H1 (cell line): ENCODE results near the gene TAS2R41. TPM values are rescaled to one million over a fixed set of nuclear protein-coding genes. Genes with fewer than 3 reads are reported as not detected.

ENCODE experiments used
- CTCF ChIA-PET: fragments of 300-600 bp; sonication (Branson Sonifier 250); formaldehyde crosslinking; loops from one replicate; lab custom pipeline; 2021; ENCODE audit not compliant: partially characterized antibody; lab: Charles Lee
- POLR2A ChIA-PET: fragments of 300-600 bp; sonication (Branson Sonifier 250); formaldehyde crosslinking; loops from one replicate; lab custom pipeline; 2021; ENCODE audit warnings: inconsistent platforms; ENCODE audit not compliant: partially characterized antibody; lab: Charles Lee
- DNase-seq, 2 experiments: peaks; one replicate each; pipeline versions ENCODE4 v3.0.0 to v3.0.0-alpha.2; 2010 to 2022; ENCODE audit warnings: low spot score in 2 of 2, low read depth in 1 of 2, mixed read lengths in 1 of 2
- FAIRE-seq: peaks from 2 replicates; lab custom pipeline; 2011; peaks lifted over from hg19 to GRCh38; lab: Jason Lieb, UNC
- H2AFZ ChIP-seq: 2 replicates; pipeline ENCODE4 v1.8.1; 2012; ENCODE audit warnings: low read length, inconsistent platforms
- H2AK5ac ChIP-seq: 2 replicates; pipeline ENCODE4 v1.6.1; 2013; ENCODE audit warnings: low read depth, low read length
- H2BK120ac ChIP-seq: replicated peaks from 2 replicates; pipeline ENCODE3; 2013; ENCODE audit warnings: low read depth, low read length, inconsistent platforms
- H2BK12ac ChIP-seq: 2 replicates; pipeline ENCODE4 v1.6.1; 2013; ENCODE audit warnings: low read depth, low read length
- H2BK15ac ChIP-seq: 2 replicates; pipeline ENCODE4 v1.6.1; 2013; ENCODE audit warnings: low read length
- H2BK20ac ChIP-seq: 2 replicates; pipeline ENCODE4 v1.6.1; 2013; ENCODE audit warnings: low read length
- H2BK5ac ChIP-seq: 2 replicates; pipeline ENCODE4 v1.6.1; 2013; ENCODE audit warnings: low read depth, low read length
- H3K14ac ChIP-seq: 2 replicates; pipeline ENCODE4 v1.6.1; 2013; ENCODE audit warnings: inconsistent platforms; ENCODE audit not compliant: insufficient read length
- H3K18ac ChIP-seq: 2 replicates; pipeline ENCODE4 v1.6.1; 2013; ENCODE audit warnings: low read length; ENCODE audit errors: extremely low read depth
- H3K23ac ChIP-seq: 2 replicates; pipeline ENCODE4 v1.6.1; 2013; ENCODE audit warnings: inconsistent platforms; ENCODE audit not compliant: insufficient read length
- H3K23me2 ChIP-seq: 2 replicates; pipeline ENCODE4 v1.6.1; 2013; ENCODE audit warnings: low read depth, low read length
- H3K27ac ChIP-seq: 2 replicates; pipeline ENCODE4 v1.6.1; 2011; ENCODE audit warnings: low read depth, low read length, inconsistent platforms
- H3K27me3 ChIP-seq, 4 experiments: replicated peaks in 1 of 4; 1 replicate in 1 of 4; 2 replicates in 3 of 4; pipeline versions ENCODE4 v1.6.1 to v1.8.1; 2011 to 2013; ENCODE audit warnings: low read length in 3 of 4, mild to moderate bottlenecking in 3 of 4, inconsistent platforms in 2 of 4, mixed read lengths in 2 of 4, moderate library complexity in 1 of 4; ENCODE audit not compliant: control insufficient read depth in 3 of 4, insufficient read depth in 3 of 4; ENCODE audit errors: extremely low read depth in 1 of 4
- H3K36me3 ChIP-seq, 4 experiments: 2 replicates each; pipeline versions ENCODE4 v1.6.1 to v1.8.1; 2011 to 2013; ENCODE audit warnings: mild to moderate bottlenecking in 4 of 4, low read length in 3 of 4, moderate library complexity in 2 of 4, control low read depth in 1 of 4, inconsistent platforms in 1 of 4; ENCODE audit not compliant: insufficient read depth in 4 of 4, control insufficient read depth in 2 of 4
- H3K4ac ChIP-seq: replicated peaks from 2 replicates; pipeline ENCODE3; 2013; ENCODE audit warnings: low read length, low read depth, mixed read lengths, inconsistent platforms; ENCODE audit not compliant: insufficient read length
- H3K4me1 ChIP-seq, 4 experiments: replicated peaks in 1 of 4; 1 replicate in 1 of 4; 2 replicates in 3 of 4; pipeline versions ENCODE4 v1.6.1 to v1.8.1; 2011 to 2013; ENCODE audit warnings: low read length in 3 of 4, inconsistent platforms in 2 of 4, mixed read lengths in 1 of 4; ENCODE audit not compliant: insufficient read depth in 4 of 4, control insufficient read depth in 3 of 4
- H3K4me2 ChIP-seq, 2 experiments: 2 replicates each; pipeline versions ENCODE4 v1.6.1 to v1.8.1; 2011 to 2013; ENCODE audit warnings: low read depth in 2 of 2, low read length in 2 of 2, control low read depth in 1 of 2, inconsistent platforms in 1 of 2, mild to moderate bottlenecking in 1 of 2; ENCODE audit not compliant: insufficient read depth in 1 of 2
- H3K4me3 ChIP-seq, 4 experiments: fragments of 200-600, 300-600 bp in 1 of 4; sonication (generic), shearing (Covaris generic), sonication (Bioruptor Twin) in 1 of 4; 2 replicates each; pipeline versions ENCODE4 v1.5.1 to v1.8.1; 2011 to 2016; ENCODE audit warnings: low read length in 4 of 4, low read depth in 3 of 4, control low read depth in 2 of 4, inconsistent platforms in 2 of 4, mild to moderate bottlenecking in 2 of 4, mixed read lengths in 1 of 4, moderate library complexity in 1 of 4; ENCODE audit not compliant: insufficient read depth in 2 of 4; ENCODE audit errors: extremely low read depth in 1 of 4
- H3K56ac ChIP-seq: replicated peaks from 2 replicates; pipeline ENCODE3; 2013; ENCODE audit warnings: low read depth, mild to moderate bottlenecking, mixed read lengths, low read length, inconsistent platforms; ENCODE audit not compliant: insufficient read length
- H3K79me1 ChIP-seq: 2 replicates; pipeline ENCODE4 v1.6.1; 2013; ENCODE audit warnings: low read depth, low read length, control low read depth
- H3K79me2 ChIP-seq, 2 experiments: 2 replicates each; pipeline versions ENCODE4 v1.6.1 to v1.8.1; 2012 to 2013; ENCODE audit warnings: low read length in 2 of 2, mild to moderate bottlenecking in 2 of 2, inconsistent platforms in 1 of 2; ENCODE audit not compliant: insufficient read depth in 2 of 2, control insufficient read depth in 1 of 2
- H3K9ac ChIP-seq, 4 experiments: replicated peaks in 1 of 4; 1 replicate in 1 of 4; 2 replicates in 3 of 4; pipeline versions ENCODE4 v1.6.1 to v1.8.1; 2011 to 2013; ENCODE audit warnings: low read depth in 3 of 4, low read length in 3 of 4, control low read depth in 2 of 4, mild to moderate bottlenecking in 2 of 4, moderate library complexity in 2 of 4, inconsistent platforms in 1 of 4; ENCODE audit errors: extremely low read depth in 1 of 4
- H3K9me3 ChIP-seq, 2 experiments: 2 replicates each; pipeline versions ENCODE4 v1.6.1 to v1.8.1; 2012 to 2013; ENCODE audit warnings: mild to moderate bottlenecking in 2 of 2, moderate library complexity in 2 of 2, control low read depth in 1 of 2, inconsistent platforms in 1 of 2, low read depth in 1 of 2, low read length in 1 of 2, mixed read lengths in 1 of 2; ENCODE audit not compliant: insufficient read depth in 2 of 2
- H4K20me1 ChIP-seq, 2 experiments: replicated peaks in 1 of 2; 2 replicates each; pipeline versions ENCODE3 to v1.8.1; 2011 to 2013; ENCODE audit warnings: inconsistent platforms in 2 of 2, low read length in 2 of 2, mild to moderate bottlenecking in 1 of 2; ENCODE audit not compliant: insufficient read depth in 2 of 2, control insufficient read depth in 1 of 2
- H4K5ac ChIP-seq: 2 replicates; pipeline ENCODE4 v1.6.1; 2013; ENCODE audit warnings: low read length, low read depth, mixed read lengths, inconsistent platforms; ENCODE audit not compliant: insufficient read length
- H4K8ac ChIP-seq: 2 replicates; pipeline ENCODE4 v1.8.0; 2013; ENCODE audit warnings: mild to moderate bottlenecking, moderate library complexity, low read length, inconsistent platforms; ENCODE audit not compliant: insufficient read depth; ENCODE audit errors: extremely low read depth
- H4K91ac ChIP-seq: replicated peaks from 2 replicates; pipeline ENCODE3; 2013; ENCODE audit warnings: low read length, mixed read lengths, inconsistent platforms; ENCODE audit not compliant: insufficient read length
- ASH2L ChIP-seq: fragments of 200-600, 300-600 bp; sonication (generic); IDR thresholded peaks from one replicate; pipeline ENCODE4 v1.7.1; 2017; ENCODE audit warnings: low read length
- BRCA1 ChIP-seq: IDR thresholded peaks from 2 replicates; pipeline ENCODE4 v1.6.1; 2012; ENCODE audit warnings: low read depth, low read length, improper control_type of control experiment
- CBX5 ChIP-seq: fragments of 300-800, 300-1000 bp; sonication (generic); IDR thresholded peaks from 2 replicates; pipeline ENCODE4 v1.7.1; 2016; ENCODE audit warnings: antibody characterized with exemption, low read length, low read depth
- CHD1 ChIP-seq: IDR thresholded peaks from 2 replicates; pipeline ENCODE4 v1.6.1; 2012; ENCODE audit warnings: low read depth, low read length, improper control_type of control experiment
- EP300 ChIP-seq, 2 experiments: IDR thresholded peaks; 1 replicate in 1 of 2; 2 replicates in 1 of 2; pipeline ENCODE4 v1.6.1; 2011 to 2012; ENCODE audit warnings: low read depth in 2 of 2, low read length in 2 of 2, mild to moderate bottlenecking in 2 of 2, borderline replicate concordance in 1 of 2, inconsistent platforms in 1 of 2, moderate library complexity in 1 of 2
- FOSL1 ChIP-seq: IDR thresholded peaks from 2 replicates; pipeline ENCODE4 v1.6.1; 2011; ENCODE audit warnings: mild to moderate bottlenecking, low read depth, low read length, moderate library complexity; ENCODE audit not compliant: insufficient read depth
- HDAC2 ChIP-seq, 2 experiments: fragments of 300-600 bp in 1 of 2; sonication (generic) in 1 of 2; IDR thresholded peaks; 2 replicates each; pipeline ENCODE4 v1.6.1; 2011 to 2012; ENCODE audit warnings: low read depth in 2 of 2, low read length in 2 of 2, mild to moderate bottlenecking in 2 of 2, moderate library complexity in 2 of 2, borderline replicate concordance in 1 of 2, inconsistent platforms in 1 of 2
- MAFK ChIP-seq: IDR thresholded peaks from 2 replicates; pipeline ENCODE4 v1.6.1; 2012; ENCODE audit warnings: low read depth, mild to moderate bottlenecking, improper control_type of control experiment, low read length
- PHF8 ChIP-seq: fragments of 200-600 bp; sonication (generic); conservative IDR thresholded peaks from 2 replicates; pipeline ENCODE4 v1.7.1; 2012; ENCODE audit warnings: low read depth, mild to moderate bottlenecking, inconsistent platforms, low read length, moderate library complexity
- SAP30 ChIP-seq: fragments of 300-600 bp; sonication (generic); IDR thresholded peaks from 2 replicates; pipeline ENCODE4 v1.7.1; 2012; ENCODE audit warnings: low read length, moderate library complexity, mild to moderate bottlenecking, inconsistent platforms; ENCODE audit not compliant: insufficient read depth, insufficient replicate concordance
- SP2 ChIP-seq: IDR thresholded peaks from 2 replicates; pipeline ENCODE4 v1.6.1; 2012; ENCODE audit warnings: mild to moderate bottlenecking, low read length, inconsistent platforms
- SRF ChIP-seq: IDR thresholded peaks from 2 replicates; pipeline ENCODE4 v1.6.1; 2011; ENCODE audit warnings: mild to moderate bottlenecking, low read depth, low read length, moderate library complexity
- TAF1 ChIP-seq: IDR thresholded peaks from 2 replicates; pipeline ENCODE4 v1.6.1; 2011; ENCODE audit warnings: mild to moderate bottlenecking, low read depth, low read length
- polyA plus RNA-seq, 7 experiments: library from polyadenylated mRNA; depleted of rRNA in 3 of 7; stranded (reverse) in 5 of 7; unstranded in 2 of 7; fragments of >200 nt in 5 of 7; fragments of 200-250 nt in 2 of 7; gene quantifications; 1 replicate in 5 of 7; 2 replicates in 1 of 7; 4 replicates in 1 of 7; pipeline versions ENCODE4 v1.2.1 to v1.2.3, GENCODE V29; 2011 to 2013; ENCODE audit warnings: missing spikeins in 2 of 7, mixed read lengths in 2 of 7
- total RNA-seq: library from RNA; stranded (reverse); fragmentation: NEBNext Ultra II Directional; extraction: Animal tissue kit (Norgen Biotek cat#: 25700); gene quantifications from 2 replicates; pipeline ENCODE4 v1.2.1, GENCODE V29; 2021
- TF ChIP-seq, protein P1 (sequence below): IDR thresholded peaks from 2 replicates; pipeline ENCODE4 v1.6.1; 2012; ENCODE audit warnings: low read length, inconsistent platforms

Gene TAS2R41
- total and polyA plus RNA-seq, 2 of the 8 experiments (the other 6 are each of a cell fraction or from before 2014, with no cell fraction given): 0.12 TPM; not detected in 1

DNA sequence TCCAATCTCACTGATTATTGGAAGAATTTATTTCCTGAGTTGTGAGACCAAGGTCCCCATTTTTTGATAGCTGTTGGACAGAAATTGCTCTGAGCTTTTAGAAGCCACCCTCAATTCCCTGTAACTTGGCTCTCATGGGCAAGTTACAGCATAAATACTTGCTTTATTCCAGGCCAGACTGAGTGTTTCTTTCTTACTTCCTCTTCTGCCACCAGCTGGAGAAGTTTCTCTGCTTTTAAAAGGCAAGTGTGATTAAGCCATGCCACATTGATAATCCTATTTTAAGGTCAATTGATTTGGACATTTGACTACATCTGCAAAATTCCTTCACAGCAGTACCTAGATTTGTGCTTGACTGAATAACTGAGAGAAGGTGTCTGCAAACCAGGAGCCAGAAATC, 14.1 kb upstream of the TAS2R41 start:
- Histone ChIP-seq H2BK5ac (no peak overlapping the region), H2BK12ac (no peak overlapping the region), H2BK20ac (no peak overlapping the region), H3K56ac (no peak overlapping the region), H2BK120ac (no peak overlapping the region), H3K79me2 (no peaks in the 10 kb centered on the region), H3K4ac (no peak overlapping the region), H3K4me1 (no peaks in the 10 kb centered on the region), H3K4me3 (no peak overlapping the region), H3K36me3 (no peaks in the 10 kb centered on the region), H3K14ac (no peak overlapping the region), H4K5ac (no peak overlapping the region), H4K8ac (no peak overlapping the region), H3K9me3 (peaks cover 8 to 11% of the 10 kb centered on the region in 2 experiments), H2AK5ac (no peak overlapping the region), H3K18ac (no peak overlapping the region), H3K23ac (no peak overlapping the region), H4K91ac (no peak overlapping the region), H3K79me1 (no peaks in the 10 kb centered on the region), H2BK15ac (no peak overlapping the region), H3K27me3 (no peaks in the 10 kb centered on the region), H3K27ac (no peak overlapping the region), H3K4me2 (no peak overlapping the region), H3K9ac (no peak overlapping the region), H2AFZ (no peak overlapping the region), H4K20me1 (no peaks in the 10 kb centered on the region), H3K23me2 (no peaks in the 10 kb centered on the region)
- FAIRE-seq (no peak), DNase-seq (no peak)
- ChIA-PET CTCF (interaction anchor here (0.6 to 1.3 kb wide), 3 partner anchors 9 to 44 kb away, joined by 3 to 5 read pairs (median 3); no protein-coding TSS in a partner anchor), POLR2A (no interaction called here)
- no peak for TF ChIP-seq MAFK
- TF ChIP-seq, protein P1, sequence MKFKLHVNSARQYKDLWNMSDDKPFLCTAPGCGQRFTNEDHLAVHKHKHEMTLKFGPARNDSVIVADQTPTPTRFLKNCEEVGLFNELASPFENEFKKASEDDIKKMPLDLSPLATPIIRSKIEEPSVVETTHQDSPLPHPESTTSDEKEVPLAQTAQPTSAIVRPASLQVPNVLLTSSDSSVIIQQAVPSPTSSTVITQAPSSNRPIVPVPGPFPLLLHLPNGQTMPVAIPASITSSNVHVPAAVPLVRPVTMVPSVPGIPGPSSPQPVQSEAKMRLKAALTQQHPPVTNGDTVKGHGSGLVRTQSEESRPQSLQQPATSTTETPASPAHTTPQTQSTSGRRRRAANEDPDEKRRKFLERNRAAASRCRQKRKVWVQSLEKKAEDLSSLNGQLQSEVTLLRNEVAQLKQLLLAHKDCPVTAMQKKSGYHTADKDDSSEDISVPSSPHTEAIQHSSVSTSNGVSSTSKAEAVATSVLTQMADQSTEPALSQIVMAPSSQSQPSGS: no peak
- TF ChIP-seq BRCA1: no peak
- no peak for TF ChIP-seq ASH2L
- TF ChIP-seq SRF: no peak
- TF ChIP-seq EP300 (IDR thresholded peaks at IDR 0.05; ENCODE audit: borderline replicate concordance in 1 of 2, low read depth in 2 of 2, low read length in 2 of 2): no peak
- TF ChIP-seq SAP30: no peak
- no peak for TF ChIP-seq CBX5
- no peak for TF ChIP-seq PHF8
- TF ChIP-seq TAF1: no peak
- TF ChIP-seq HDAC2 (IDR thresholded peaks at IDR 0.05; ENCODE audit: borderline replicate concordance in 1 of 2, low read depth in 2 of 2, low read length in 2 of 2): no peak
- TF ChIP-seq CHD1: no peak
- no peak for TF ChIP-seq SP2
- no peak for TF ChIP-seq FOSL1
